Gastroesophageal sphincter (tissue), 4 donors: ENCODE results near the gene SH3PXD2B. TPM values are rescaled to one million over a fixed set of nuclear protein-coding genes. Genes with fewer than 3 reads are reported as not detected.
A peak's percentile ranks its signal among the peaks of the same experiment; 100 is the strongest.

Experiments used
- ATAC-seq: fragments of 150-250 bp; one replicate; pipeline ENCODE4 v1.9.1; 2016; ENCODE audit warnings: mild to moderate bottlenecking, moderate library complexity
- H3K27ac ChIP-seq, 4 donors: fragments of 200-600 bp; sonication (generic) in 3 of 4; 1 replicate in 3 of 4; 2 replicates in 1 of 4; pipeline ENCODE4 v1.5.1; 2016 to 2019
- H3K27me3 ChIP-seq: fragments of 200-600 bp; sonication (generic); one replicate; pipeline ENCODE4 v1.5.1; 2019
- H3K36me3 ChIP-seq, 2 donors: fragments of 200-600 bp; sonication (generic); one replicate each; pipeline ENCODE4 v1.5.1; 2019; ENCODE audit warnings: control low read depth in 1 of 2
- H3K4me1 ChIP-seq, 3 donors: fragments of 200-600 bp; sonication (generic); 1 replicate in 2 of 3; 2 replicates in 1 of 3; pipeline ENCODE4 v1.5.1; 2016 to 2019; ENCODE audit warnings: control low read depth in 2 of 3
- H3K4me3 ChIP-seq, 2 donors: fragments of 200-600 bp; sonication (generic); one replicate each; pipeline ENCODE4 v1.5.1; 2019; ENCODE audit warnings: mild to moderate bottlenecking in 1 of 2, moderate library complexity in 1 of 2
- H3K9me3 ChIP-seq, 3 donors: fragments of 200-600 bp; sonication (generic); one replicate each; pipeline ENCODE4 v1.5.1; 2017 to 2019; ENCODE audit warnings: control low read depth in 2 of 3
- CTCF ChIP-seq, 4 experiments: fragments of 200-600 bp in 2 of 4; fragments of 450-650 bp in 2 of 4; sonication (generic) in 1 of 4; IDR thresholded peaks; one replicate each; pipeline ENCODE4 v1.5.1; 2017 to 2019; ENCODE audit warnings: antibody characterized with exemption in 4 of 4, mild to moderate bottlenecking in 2 of 4, moderate library complexity in 2 of 4
- EP300 ChIP-seq: sonication (generic); formaldehyde crosslinking; IDR thresholded peaks from one replicate; pipeline ENCODE4 v1.6.1; 2017; ENCODE audit warnings: antibody characterized with exemption, mild to moderate bottlenecking
- POLR2A ChIP-seq, 2 donors: fragments of 450-650 bp; IDR thresholded peaks; one replicate each; pipeline ENCODE4 v1.6.1; 2017; ENCODE audit warnings: antibody characterized with exemption in 2 of 2, mild to moderate bottlenecking in 2 of 2, moderate library complexity in 1 of 2
- POLR2AphosphoS5 ChIP-seq: sonication (generic); formaldehyde crosslinking; IDR thresholded peaks from one replicate; pipeline ENCODE4 v1.6.1; 2017; ENCODE audit warnings: antibody characterized with exemption
- WGBS, 2 donors: methylation state at CpG; one replicate each; pipeline ENCODE4 v1.1.5; 2018; ENCODE audit warnings: low coverage in 1 of 2; 5-methylcytosine and 5-hydroxymethylcytosine counted together
- total RNA-seq, 4 donors: library from RNA; depleted of rRNA; stranded (reverse); fragments of >200 nt; gene quantifications; one replicate each; pipeline ENCODE4 v1.1.0, GENCODE V29; 2016

The SH3PXD2B gene
- total RNA-seq, 4 donors from 2014 or later: 40.2 to 80.9 (median 56.0) TPM

DNA sequence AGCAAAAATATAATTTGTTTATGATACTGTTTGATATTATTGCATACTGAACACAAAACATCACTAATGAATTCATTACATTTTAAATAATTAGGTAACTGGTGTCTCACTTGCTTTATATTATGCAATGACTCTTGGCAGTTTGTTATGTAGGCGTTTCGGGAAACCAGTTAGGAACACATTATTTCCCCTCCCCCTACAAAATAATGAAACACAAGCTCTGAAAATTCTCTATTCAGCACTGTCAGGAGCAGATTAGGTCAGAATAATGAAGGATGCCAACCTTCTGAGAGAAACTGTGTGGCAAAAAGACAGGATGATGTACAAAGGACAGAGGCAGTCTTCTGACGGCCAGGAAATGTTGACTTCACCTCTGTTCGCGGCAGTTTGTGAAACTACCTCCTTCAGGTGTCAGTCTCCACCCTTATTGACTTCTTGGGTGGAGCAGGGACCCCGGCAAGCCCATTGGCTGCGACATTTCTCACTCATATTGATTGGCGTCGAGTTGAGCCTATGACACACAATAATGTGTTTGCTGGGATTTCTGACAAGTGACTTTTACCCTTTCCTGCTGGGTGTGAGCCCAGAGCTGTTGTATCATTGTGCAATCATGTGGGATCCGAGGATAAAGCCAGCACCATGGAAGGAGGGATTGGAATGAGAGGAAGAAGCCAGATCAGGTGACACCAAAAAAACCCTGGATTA lies 33.9 kb downstream of the SH3PXD2B start:
- peak; percentile 86 for ATAC-seq
- Histone ChIP-seq H3K36me3 (peaks cover 0 to 14% of the 10 kb centered on the region in 2 donors), H3K27ac (peak overlapping the region; percentile 92 to 94 (median 92)), H3K4me1 (peaks cover 41 to 99% (median 44%) of the 10 kb centered on the region in 3 donors), H3K27me3 (no peaks in the 10 kb centered on the region), H3K9me3 (no peaks in the 10 kb centered on the region), H3K4me3 (no peak overlapping the region)
- WGBS, 2 donors: 14 to 21% methylated on average over 6 to 10 of the region's 10 CpGs
- TF ChIP-seq CTCF (IDR thresholded peaks at IDR 0.05): no peak
- TF ChIP-seq POLR2AphosphoS5: peak; percentile 98

DNA sequence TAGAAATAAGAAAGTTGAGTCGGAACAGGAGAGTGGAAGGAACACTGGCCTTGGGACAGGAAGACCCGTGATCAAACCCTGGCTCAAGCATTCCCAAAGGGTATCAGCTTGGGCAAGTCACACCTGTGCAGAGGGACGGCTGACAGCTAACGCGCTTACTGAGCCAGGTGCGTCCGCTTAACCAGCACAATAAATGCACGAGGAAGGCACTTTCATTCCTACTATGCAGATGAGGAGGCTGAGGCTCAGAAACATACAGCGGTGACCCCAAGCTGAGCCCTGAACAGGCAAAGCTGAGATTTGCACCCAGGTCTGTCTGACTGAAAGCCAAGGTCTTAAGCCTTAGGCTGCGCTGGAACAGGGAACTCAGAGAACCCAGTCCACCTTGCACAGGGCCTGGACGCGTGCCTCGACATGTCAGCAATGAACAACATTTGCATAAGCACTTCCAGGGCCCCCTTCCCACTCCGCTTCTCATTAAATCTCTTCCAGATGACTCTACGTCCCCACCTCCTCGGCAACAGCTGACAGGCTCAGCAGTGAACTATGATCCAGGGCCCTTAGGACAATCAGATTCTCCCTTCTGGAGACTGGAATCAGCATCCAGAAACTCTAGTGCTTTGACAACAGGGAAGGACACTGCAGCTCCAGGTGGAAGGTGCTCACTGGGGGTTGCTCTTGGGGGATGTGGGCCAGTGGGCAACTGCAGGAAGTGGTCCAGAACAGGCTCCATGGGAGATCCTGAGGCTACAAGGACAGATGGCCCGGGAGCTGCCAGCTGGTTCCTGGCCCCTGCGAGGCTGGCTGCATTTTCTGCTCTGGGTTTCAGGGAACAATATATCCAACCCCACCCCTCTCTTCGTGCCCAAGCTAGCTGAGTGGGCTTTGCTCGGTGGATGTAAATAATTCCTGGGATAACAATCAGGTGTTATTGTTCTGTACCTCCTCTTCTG lies 35.2 kb downstream of the SH3PXD2B start:
- 14 to 60% methylated on average over 1 to 7 of the region's 20 CpGs for WGBS, 2 donors
- peak; percentile 26 for TF ChIP-seq POLR2AphosphoS5
- TF ChIP-seq EP300: no peak
- Histone ChIP-seq H3K36me3 (peaks cover 0 to 14% of the 10 kb centered on the region in 2 donors), H3K4me3 (no peak overlapping the region), H3K27ac (peak overlapping the region; percentile 92 to 94 (median 92)), H3K4me1 (peaks cover 37 to 99% (median 52%) of the 10 kb centered on the region in 3 donors), H3K27me3 (no peaks in the 10 kb centered on the region), H3K9me3 (no peaks in the 10 kb centered on the region)
- no peak for ATAC-seq

DNA sequence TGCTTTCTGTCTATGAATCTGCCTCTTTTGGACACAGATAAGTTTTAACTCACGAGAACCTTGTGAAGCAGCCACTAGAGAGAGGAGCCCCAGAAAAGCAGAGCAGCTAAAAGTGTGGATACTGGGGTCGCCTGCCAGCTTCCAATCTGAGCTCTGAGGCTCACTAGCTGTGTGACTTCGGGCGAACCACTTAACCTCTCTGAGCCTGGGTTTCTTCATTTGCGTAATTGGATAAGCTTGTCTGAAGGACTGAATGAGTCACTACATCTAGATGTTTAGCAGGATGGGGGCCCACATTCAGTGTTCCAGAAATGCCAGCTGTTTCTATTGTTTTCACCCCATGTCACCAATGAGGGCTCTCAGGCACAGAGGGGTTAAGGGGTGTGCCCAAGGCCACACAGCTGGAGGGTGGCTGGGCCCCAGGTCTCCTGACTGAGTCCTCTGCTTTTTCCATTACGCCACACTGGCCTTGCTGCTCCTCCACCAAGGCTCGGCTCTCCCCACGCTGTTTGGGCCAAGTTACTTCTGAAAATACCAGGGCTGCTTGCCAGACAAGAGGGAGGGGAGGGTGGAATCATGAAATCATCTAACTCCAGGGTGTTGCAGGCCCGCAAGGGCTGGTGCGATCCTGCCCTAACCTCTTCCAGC lies 36.2 kb downstream of the SH3PXD2B start:
- TF ChIP-seq POLR2AphosphoS5 (peak; percentile 99), CTCF (IDR thresholded peaks at IDR 0.05) (no peak), EP300 (peak; percentile 73), POLR2A (IDR thresholded peaks at IDR 0.05) (no peak)
- Histone ChIP-seq H3K36me3 (peaks cover 0 to 14% of the 10 kb centered on the region in 2 donors), H3K4me1 (peaks cover 42 to 99% (median 62%) of the 10 kb centered on the region in 3 donors), H3K27ac (peak overlapping the region; percentile 92 to 94 (median 92)), H3K27me3 (no peaks in the 10 kb centered on the region), H3K9me3 (no peaks in the 10 kb centered on the region), H3K4me3 (no peak overlapping the region)
- 0 to 31% methylated on average over 2 to 8 of the region's 10 CpGs for WGBS, 2 donors
- peak; percentile 89 for ATAC-seq

GRCh38 chr5:172417130-172417841 lies 37.0 kb downstream of the SH3PXD2B start:
- TF ChIP-seq POLR2AphosphoS5 (peak; percentile 43), EP300 (no peak)
- 34 to 68% methylated on average over 3 to 4 of the region's 4 CpGs for WGBS, 2 donors
- Histone ChIP-seq H3K36me3 (peaks cover 0 to 10% of the 10 kb centered on the region in 2 donors), H3K27ac (peak overlapping the region; percentile 92 to 94 (median 92)), H3K4me1 (peaks cover 44 to 99% (median 68%) of the 10 kb centered on the region in 3 donors), H3K9me3 (no peaks in the 10 kb centered on the region), H3K4me3 (no peak overlapping the region), H3K27me3 (no peaks in the 10 kb centered on the region)
- ATAC-seq: no peak

GRCh38 chr5:172415362-172416275 lies 38.7 kb downstream of the SH3PXD2B start:
- Histone ChIP-seq H3K27ac (peak overlapping the region; percentile 81 to 92 (median 82)), H3K4me1 (peaks cover 45 to 99% (median 71%) of the 10 kb centered on the region in 3 donors), H3K4me3 (no peak overlapping the region), H3K36me3 (no peaks in the 10 kb centered on the region), H3K9me3 (no peaks in the 10 kb centered on the region), H3K27me3 (no peaks in the 10 kb centered on the region)
- 87 to 100% methylated on average over 2 to 7 of the region's 13 CpGs for WGBS, 2 donors
- TF ChIP-seq CTCF (IDR thresholded peaks at IDR 0.05): no peak
- no peak for TF ChIP-seq POLR2AphosphoS5
- no peak for TF ChIP-seq EP300
- TF ChIP-seq POLR2A (IDR thresholded peaks at IDR 0.05): no peak
- no peak for ATAC-seq
